Measurements from ENCODE around the gene ZBED5. TPM values are rescaled to one million over a fixed set of nuclear protein-coding genes. Genes with fewer than 3 reads are reported as not detected.

The ZBED5 gene
- total and polyA plus RNA-seq, 9 of the 15 experiments (the other 6 are each of a cell fraction or from before 2014, with no cell fraction given): 12.4 to 70.7 (median 26.8) TPM

DNA sequence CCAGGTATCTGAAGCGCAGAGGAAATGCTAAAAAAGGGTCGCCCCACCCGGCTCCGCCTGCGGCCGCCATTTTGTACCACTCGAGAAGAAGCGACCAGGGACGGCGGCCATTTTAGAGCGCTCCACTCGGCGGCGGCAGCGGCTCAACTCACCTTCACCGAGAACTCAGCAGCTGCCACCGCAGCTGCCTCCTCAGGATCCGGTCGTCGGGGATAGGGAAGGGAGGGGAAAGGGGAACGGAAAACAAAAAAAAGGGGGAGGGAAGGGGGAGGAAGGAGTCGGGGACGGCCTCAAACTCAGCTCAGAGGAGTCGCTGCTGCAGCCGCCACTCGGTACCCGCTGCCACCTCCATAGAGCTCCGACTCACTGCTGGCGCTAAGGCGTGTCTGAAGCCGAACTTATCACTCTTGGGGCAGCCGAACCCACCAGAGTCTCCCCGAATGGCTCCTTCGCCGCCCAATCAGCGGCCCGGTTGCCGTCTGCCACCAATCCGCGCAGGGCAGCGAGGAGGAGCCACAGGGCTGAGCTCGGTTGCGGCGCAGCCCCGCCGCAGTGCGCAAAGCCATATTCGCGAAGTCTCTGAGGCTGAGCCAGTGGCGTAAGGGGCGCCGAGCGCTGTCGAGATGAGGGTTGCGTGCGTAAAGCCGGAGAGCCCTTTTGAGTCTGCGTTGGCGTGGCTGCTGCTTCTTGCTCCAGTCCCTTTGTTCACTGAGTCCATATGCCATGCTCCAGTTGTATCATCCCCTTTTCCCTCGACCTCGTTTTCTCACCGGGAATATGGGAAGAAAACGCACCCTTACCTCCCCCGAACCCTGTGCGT, 49.1 kb downstream of the ZBED5 start, which contains the start of gene EIF4G2 (continued):
- peak; percentile 57; the same call in 1 of the 2 replicates for TF ChIP-seq PHB2 (IDR thresholded peaks at IDR 0.05; ENCODE audit: low read depth)
- TF ChIP-seq ZNF224 (CRISPR knock-in tag; IDR thresholded peaks at IDR 0.05): no peak
- TF ChIP-seq HEY1 (CRISPR knock-in tag; IDR thresholded peaks at IDR 0.05; ENCODE audit: borderline replicate concordance): no peak
- peak; percentile 46; the same call in 1 of the 2 replicates for TF ChIP-seq ZBED1 (IDR thresholded peaks at IDR 0.05)
- TF ChIP-seq ZNF766 (CRISPR knock-in tag; conservative IDR thresholded peaks at IDR 0.05): no peak; the same call in none of the 2 replicates
- TF ChIP-seq, protein P1, sequence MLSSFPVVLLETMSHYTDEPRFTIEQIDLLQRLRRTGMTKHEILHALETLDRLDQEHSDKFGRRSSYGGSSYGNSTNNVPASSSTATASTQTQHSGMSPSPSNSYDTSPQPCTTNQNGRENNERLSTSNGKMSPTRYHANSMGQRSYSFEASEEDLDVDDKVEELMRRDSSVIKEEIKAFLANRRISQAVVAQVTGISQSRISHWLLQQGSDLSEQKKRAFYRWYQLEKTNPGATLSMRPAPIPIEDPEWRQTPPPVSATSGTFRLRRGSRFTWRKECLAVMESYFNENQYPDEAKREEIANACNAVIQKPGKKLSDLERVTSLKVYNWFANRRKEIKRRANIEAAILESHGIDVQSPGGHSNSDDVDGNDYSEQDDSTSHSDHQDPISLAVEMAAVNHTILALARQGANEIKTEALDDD (IDR thresholded peaks at IDR 0.05): no peak; the same call in 1 of the 2 replicates
- TF ChIP-seq, protein P2, sequence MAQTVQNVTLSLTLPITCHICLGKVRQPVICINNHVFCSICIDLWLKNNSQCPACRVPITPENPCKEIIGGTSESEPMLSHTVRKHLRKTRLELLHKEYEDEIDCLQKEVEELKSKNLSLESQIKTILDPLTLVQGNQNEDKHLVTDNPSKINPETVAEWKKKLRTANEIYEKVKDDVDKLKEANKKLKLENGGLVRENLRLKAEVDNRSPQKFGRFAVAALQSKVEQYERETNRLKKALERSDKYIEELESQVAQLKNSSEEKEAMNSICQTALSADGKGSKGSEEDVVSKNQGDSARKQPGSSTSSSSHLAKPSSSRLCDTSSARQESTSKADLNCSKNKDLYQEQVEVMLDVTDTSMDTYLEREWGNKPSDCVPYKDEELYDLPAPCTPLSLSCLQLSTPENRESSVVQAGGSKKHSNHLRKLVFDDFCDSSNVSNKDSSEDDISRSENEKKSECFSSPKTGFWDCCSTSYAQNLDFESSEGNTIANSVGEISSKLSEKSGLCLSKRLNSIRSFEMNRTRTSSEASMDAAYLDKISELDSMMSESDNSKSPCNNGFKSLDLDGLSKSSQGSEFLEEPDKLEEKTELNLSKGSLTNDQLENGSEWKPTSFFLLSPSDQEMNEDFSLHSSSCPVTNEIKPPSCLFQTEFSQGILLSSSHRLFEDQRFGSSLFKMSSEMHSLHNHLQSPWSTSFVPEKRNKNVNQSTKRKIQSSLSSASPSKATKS (CRISPR knock-in tag; IDR thresholded peaks at IDR 0.05): no peak
- TF ChIP-seq FOXA3 (CRISPR knock-in tag; conservative IDR thresholded peaks at IDR 0.05 in 1 of 2, IDR thresholded peaks at IDR 0.05 in 1 of 2): peak in 1 of 2 experiments; percentile 41; a peak in 1 of 4 replicates
- peak; percentile 94 for TF ChIP-seq RBFOX2 (IDR thresholded peaks at IDR 0.05; ENCODE audit: low read depth, low read length)
- peak; percentile 88 for TF ChIP-seq PRPF4 (IDR thresholded peaks at IDR 0.05; ENCODE audit: insufficient read depth, low read depth, low read length, poor library complexity, severe bottlenecking)
- TF ChIP-seq RAD51 (IDR thresholded peaks at IDR 0.05; ENCODE audit: borderline replicate concordance, low read depth): peak; percentile 13; the same call in 1 of the 2 replicates
- TF ChIP-seq ARID1B (IDR thresholded peaks at IDR 0.05): peak; percentile 63; the same call in 1 of the 2 replicates
- TF ChIP-seq, protein P3, sequence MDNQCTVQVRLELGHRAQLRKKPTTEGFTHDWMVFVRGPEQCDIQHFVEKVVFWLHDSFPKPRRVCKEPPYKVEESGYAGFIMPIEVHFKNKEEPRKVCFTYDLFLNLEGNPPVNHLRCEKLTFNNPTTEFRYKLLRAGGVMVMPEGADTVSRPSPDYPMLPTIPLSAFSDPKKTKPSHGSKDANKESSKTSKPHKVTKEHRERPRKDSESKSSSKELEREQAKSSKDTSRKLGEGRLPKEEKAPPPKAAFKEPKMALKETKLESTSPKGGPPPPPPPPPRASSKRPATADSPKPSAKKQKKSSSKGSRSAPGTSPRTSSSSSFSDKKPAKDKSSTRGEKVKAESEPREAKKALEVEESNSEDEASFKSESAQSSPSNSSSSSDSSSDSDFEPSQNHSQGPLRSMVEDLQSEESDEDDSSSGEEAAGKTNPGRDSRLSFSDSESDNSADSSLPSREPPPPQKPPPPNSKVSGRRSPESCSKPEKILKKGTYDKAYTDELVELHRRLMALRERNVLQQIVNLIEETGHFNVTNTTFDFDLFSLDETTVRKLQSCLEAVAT (IDR thresholded peaks at IDR 0.05): peak; percentile 95 to 96
- TF ChIP-seq SIN3A (IDR thresholded peaks at IDR 0.05; ENCODE audit: borderline replicate concordance in 2 of 2, control insufficient read depth in 1 of 2, low read depth in 2 of 2, low read length in 2 of 2): peak; percentile 38 to 79; a peak in 1 of 4 replicates
- TF ChIP-seq BMI1 (IDR thresholded peaks at IDR 0.05; ENCODE audit: low read length): no peak
- no peak for TF ChIP-seq ZBTB12 (CRISPR knock-in tag; IDR thresholded peaks at IDR 0.05)
- no peak for TF ChIP-seq RHOXF2B (CRISPR knock-in tag; conservative IDR thresholded peaks at IDR 0.05)
- no peak for TF ChIP-seq RUNX1 (IDR thresholded peaks at IDR 0.05; ENCODE audit: low read depth)
- peak; percentile 32; the same call in 1 of the 2 replicates for TF ChIP-seq SIN3B (IDR thresholded peaks at IDR 0.05; ENCODE audit: low read depth)
- no peak; the same call in 1 of the 2 replicates for TF ChIP-seq MIER1 (IDR thresholded peaks at IDR 0.05; ENCODE audit: low read depth)
